Measurements from ENCODE around the gene CEP20.

Gene CEP20

GRCh38 chr16:15916323-15916722, 27.9 kb upstream of the CEP20 start:
- no peaks in the 10 kb centered on the region for H3K4me1 ChIP-seq (ENCODE audit: control insufficient read depth, insufficient read depth, low read length)
- WGBS (ENCODE audit: insufficient coverage, insufficient read length): no CpG with 5 or more reads among the region's 8 CpGs
- DNase-seq (ENCODE audit: low read depth, low spot score): no peak
- H3K4me3 ChIP-seq (ENCODE audit: low read length): no peak overlapping the region
- no peak overlapping the region for H3K27ac ChIP-seq (ENCODE audit: low read length)
- no peaks in the 10 kb centered on the region for H3K9me3 ChIP-seq (ENCODE audit: control insufficient read depth, insufficient read depth, low read length)
- no peaks in the 10 kb centered on the region for H3K27me3 ChIP-seq (ENCODE audit: control insufficient read depth, insufficient read depth, low read length)
- H3K36me3 ChIP-seq (ENCODE audit: control insufficient read depth, insufficient read depth, low read length): no peaks in the 10 kb centered on the region

- Histone ChIP-seq H3K4me1 (ENCODE audit: control insufficient read depth, insufficient read depth, low read length) (no peaks in the 10 kb centered on the region), H3K27ac (ENCODE audit: low read length) (no peak overlapping the region), H3K36me3 (ENCODE audit: control insufficient read depth, insufficient read depth, low read length) (no peaks in the 10 kb centered on the region), H3K4me3 (ENCODE audit: low read length) (no peak overlapping the region), H3K27me3 (ENCODE audit: control insufficient read depth, insufficient read depth, low read length) (peaks cover 1% of the 10 kb centered on the region; the same call in 1 of the 2 replicates), H3K9me3 (ENCODE audit: control insufficient read depth, insufficient read depth, low read length) (no peaks in the 10 kb centered on the region)
- no CpG with 5 or more reads among the region's 5 CpGs for WGBS (ENCODE audit: insufficient coverage, insufficient read length)
- no peak for DNase-seq (ENCODE audit: low read depth, low spot score)
Measured at GRCh38 chr16:15915555-15916081, 27.2 kb upstream of the CEP20 start.

GRCh38 chr16:15913046-15913698, 24.8 kb upstream of the CEP20 start:
- Histone ChIP-seq H3K9me3 (ENCODE audit: control insufficient read depth, insufficient read depth, low read length) (no peaks in the 10 kb centered on the region), H3K27me3 (ENCODE audit: control insufficient read depth, insufficient read depth, low read length) (peaks cover 1% of the 10 kb centered on the region; the same call in 1 of the 2 replicates), H3K27ac (ENCODE audit: low read length) (no peak overlapping the region), H3K4me3 (ENCODE audit: low read length) (no peak overlapping the region), H3K4me1 (ENCODE audit: control insufficient read depth, insufficient read depth, low read length) (no peaks in the 10 kb centered on the region), H3K36me3 (ENCODE audit: control insufficient read depth, insufficient read depth, low read length) (no peaks in the 10 kb centered on the region)
- no CpG with 5 or more reads among the region's 7 CpGs for WGBS (ENCODE audit: insufficient coverage, insufficient read length)
- no peak for DNase-seq (ENCODE audit: low read depth, low spot score)

- no peak for DNase-seq (ENCODE audit: low read depth, low spot score)
- H3K27ac ChIP-seq (ENCODE audit: low read length): no peak overlapping the region
- no peaks in the 10 kb centered on the region for H3K9me3 ChIP-seq (ENCODE audit: control insufficient read depth, insufficient read depth, low read length)
- no peaks in the 10 kb centered on the region for H3K4me1 ChIP-seq (ENCODE audit: control insufficient read depth, insufficient read depth, low read length)
- no peaks in the 10 kb centered on the region for H3K36me3 ChIP-seq (ENCODE audit: control insufficient read depth, insufficient read depth, low read length)
- peaks cover 1% of the 10 kb centered on the region; the same call in 1 of the 2 replicates for H3K27me3 ChIP-seq (ENCODE audit: control insufficient read depth, insufficient read depth, low read length)
- 100% methylated on average over 1 of the region's 3 CpGs for WGBS (ENCODE audit: insufficient coverage, insufficient read length)
- no peak overlapping the region for H3K4me3 ChIP-seq (ENCODE audit: low read length)
Measured at GRCh38 chr16:15911198-15911597, 22.8 kb upstream of the CEP20 start.

DNA sequence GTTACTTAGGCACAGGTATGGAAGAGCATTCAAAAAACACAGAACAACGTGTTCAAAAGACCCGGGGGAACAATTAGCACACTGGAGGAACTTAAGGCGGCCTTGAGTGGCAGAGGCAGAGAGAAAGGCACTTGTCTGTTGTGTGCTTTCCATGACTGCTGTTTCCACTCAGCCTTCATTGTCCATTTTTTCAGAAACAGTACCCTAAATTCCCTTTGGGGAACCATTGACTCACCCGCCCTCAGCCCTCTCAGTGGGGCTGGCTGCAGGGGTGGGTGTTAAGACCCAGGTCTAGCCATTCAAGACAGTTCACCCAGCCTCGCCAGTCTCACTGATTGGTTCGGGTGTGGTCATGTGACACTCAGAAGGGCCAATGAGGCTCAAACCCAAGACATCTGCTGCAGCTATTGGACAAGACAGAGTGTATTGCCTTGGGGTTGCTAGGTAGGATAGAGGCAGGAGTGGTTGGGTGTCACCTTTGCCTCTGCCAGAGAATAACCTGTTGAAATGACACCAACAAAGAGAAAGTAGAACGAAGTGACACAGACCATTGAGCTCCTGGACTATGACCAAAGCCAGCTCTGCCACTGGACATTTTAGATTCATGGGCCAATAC, 19.6 kb upstream of the CEP20 start:
- H3K9me3 ChIP-seq (ENCODE audit: control insufficient read depth, insufficient read depth, low read length): no peaks in the 10 kb centered on the region
- no peaks in the 10 kb centered on the region for H3K36me3 ChIP-seq (ENCODE audit: control insufficient read depth, insufficient read depth, low read length)
- H3K27ac ChIP-seq (ENCODE audit: low read length): no peak overlapping the region
- DNase-seq (ENCODE audit: low read depth, low spot score): peak; percentile 74
- H3K27me3 ChIP-seq (ENCODE audit: control insufficient read depth, insufficient read depth, low read length): peaks cover 1% of the 10 kb centered on the region; the same call in 1 of the 2 replicates
- WGBS (ENCODE audit: insufficient coverage, insufficient read length): no CpG with 5 or more reads among the region's 7 CpGs
- H3K4me3 ChIP-seq (ENCODE audit: low read length): no peak overlapping the region
- no peaks in the 10 kb centered on the region for H3K4me1 ChIP-seq (ENCODE audit: control insufficient read depth, insufficient read depth, low read length)

DNA sequence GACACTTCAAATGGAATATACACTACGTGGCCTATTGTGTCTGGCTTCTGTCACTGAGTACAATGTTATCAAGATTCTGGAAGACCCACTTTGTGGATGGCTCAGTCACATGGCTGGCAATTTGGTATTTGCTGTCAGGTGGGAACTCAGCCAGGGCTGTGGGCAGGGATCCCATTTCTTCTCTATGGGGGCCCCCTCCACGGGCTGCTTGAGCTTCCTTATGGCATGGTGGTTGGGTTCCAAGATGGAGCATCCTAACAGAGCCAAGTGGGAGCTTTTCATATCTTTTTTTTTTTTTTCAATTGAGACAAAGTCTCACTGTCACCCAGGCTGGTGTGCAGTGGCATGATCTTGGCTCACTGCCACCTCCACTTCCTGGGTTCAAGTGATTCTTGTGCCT, 18.0 kb upstream of the CEP20 start:
- WGBS (ENCODE audit: insufficient coverage, insufficient read length): no CpG with 5 or more reads among the region's 2 CpGs
- no peak for DNase-seq (ENCODE audit: low read depth, low spot score)

DNA sequence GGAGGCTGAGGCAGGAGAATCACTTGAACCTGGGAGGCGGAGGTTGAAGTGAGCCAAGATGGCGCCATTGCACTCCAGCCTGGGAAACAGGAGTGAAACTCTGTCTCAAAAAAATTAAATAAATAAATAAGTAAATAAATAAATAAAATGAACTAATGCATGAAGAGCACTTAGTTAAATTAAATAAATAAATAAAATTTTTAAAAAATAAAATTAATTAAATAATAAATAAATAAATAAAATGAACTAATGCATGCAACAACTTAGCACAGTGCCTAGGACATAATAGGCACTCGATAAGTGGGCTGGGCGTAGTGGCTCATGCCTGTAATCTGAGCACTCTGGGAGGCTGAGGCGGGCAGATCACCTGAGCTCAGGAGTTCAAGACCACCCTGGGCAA, 15.6 kb upstream of the CEP20 start:
- no peak overlapping the region for H3K27ac ChIP-seq (ENCODE audit: low read length)
- DNase-seq (ENCODE audit: low read depth, low spot score): no peak
- H3K4me3 ChIP-seq (ENCODE audit: low read length): no peak overlapping the region
- H3K4me1 ChIP-seq (ENCODE audit: control insufficient read depth, insufficient read depth, low read length): no peaks in the 10 kb centered on the region
- WGBS (ENCODE audit: insufficient coverage, insufficient read length): no CpG with 5 or more reads among the region's 5 CpGs
- no peaks in the 10 kb centered on the region for H3K36me3 ChIP-seq (ENCODE audit: control insufficient read depth, insufficient read depth, low read length)
- H3K9me3 ChIP-seq (ENCODE audit: control insufficient read depth, insufficient read depth, low read length): no peaks in the 10 kb centered on the region
- no peaks in the 10 kb centered on the region for H3K27me3 ChIP-seq (ENCODE audit: control insufficient read depth, insufficient read depth, low read length)

More for the DNA sequence above, 18.0 kb upstream of the CEP20 start:
- Histone ChIP-seq H3K27me3 (ENCODE audit: control insufficient read depth, insufficient read depth, low read length) (peaks cover 1% of the 10 kb centered on the region; the same call in 1 of the 2 replicates), H3K27ac (ENCODE audit: low read length) (no peak overlapping the region), H3K36me3 (ENCODE audit: control insufficient read depth, insufficient read depth, low read length) (no peaks in the 10 kb centered on the region), H3K4me3 (ENCODE audit: low read length) (no peak overlapping the region), H3K4me1 (ENCODE audit: control insufficient read depth, insufficient read depth, low read length) (no peaks in the 10 kb centered on the region), H3K9me3 (ENCODE audit: control insufficient read depth, insufficient read depth, low read length) (no peaks in the 10 kb centered on the region)

- Histone ChIP-seq H3K36me3 (ENCODE audit: control insufficient read depth, insufficient read depth, low read length) (no peaks in the 10 kb centered on the region), H3K27me3 (ENCODE audit: control insufficient read depth, insufficient read depth, low read length) (no peaks in the 10 kb centered on the region), H3K4me3 (ENCODE audit: low read length) (no peak overlapping the region), H3K27ac (ENCODE audit: low read length) (no peak overlapping the region), H3K9me3 (ENCODE audit: control insufficient read depth, insufficient read depth, low read length) (no peaks in the 10 kb centered on the region), H3K4me1 (ENCODE audit: control insufficient read depth, insufficient read depth, low read length) (no peaks in the 10 kb centered on the region)
- no peak for DNase-seq (ENCODE audit: low read depth, low spot score)
- WGBS (ENCODE audit: insufficient coverage, insufficient read length): no CpG with 5 or more reads among the region's 6 CpGs
Measured at GRCh38 chr16:15900901-15901500, 12.6 kb upstream of the CEP20 start.

DNA sequence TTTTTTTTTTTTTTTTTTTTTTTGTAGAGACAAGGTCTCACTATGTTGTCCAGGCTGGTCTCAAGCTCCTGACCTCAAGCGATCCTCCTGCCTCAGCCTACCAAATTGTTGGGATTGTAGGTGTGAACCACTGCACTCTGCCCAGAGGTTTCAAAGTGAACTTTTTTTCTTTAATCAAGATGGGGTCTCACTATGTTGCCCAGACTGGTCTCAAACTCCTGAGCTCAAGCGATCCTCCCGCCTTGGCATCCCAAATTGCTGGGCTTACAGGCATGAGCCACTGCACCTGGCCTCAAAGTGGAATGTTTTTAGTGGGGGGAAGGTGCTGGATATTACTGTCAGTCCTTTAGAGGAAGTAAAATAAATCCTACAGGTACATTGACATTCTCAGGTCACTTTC, 12.0 kb upstream of the CEP20 start:
- Histone ChIP-seq H3K27ac (ENCODE audit: low read length) (no peak overlapping the region), H3K36me3 (ENCODE audit: control insufficient read depth, insufficient read depth, low read length) (no peaks in the 10 kb centered on the region), H3K9me3 (ENCODE audit: control insufficient read depth, insufficient read depth, low read length) (no peaks in the 10 kb centered on the region), H3K27me3 (ENCODE audit: control insufficient read depth, insufficient read depth, low read length) (no peaks in the 10 kb centered on the region), H3K4me3 (ENCODE audit: low read length) (no peak overlapping the region), H3K4me1 (ENCODE audit: control insufficient read depth, insufficient read depth, low read length) (no peaks in the 10 kb centered on the region)
- no peak for DNase-seq (ENCODE audit: low read depth, low spot score)
- WGBS (ENCODE audit: insufficient coverage, insufficient read length): no CpG with 5 or more reads among the region's 3 CpGs

GRCh38 chr16:15899538-15900100, 11.2 kb upstream of the CEP20 start:
- WGBS (ENCODE audit: insufficient coverage, insufficient read length): no CpG with 5 or more reads among the region's 9 CpGs
- Histone ChIP-seq H3K9me3 (ENCODE audit: control insufficient read depth, insufficient read depth, low read length) (no peaks in the 10 kb centered on the region), H3K27me3 (ENCODE audit: control insufficient read depth, insufficient read depth, low read length) (no peaks in the 10 kb centered on the region), H3K36me3 (ENCODE audit: control insufficient read depth, insufficient read depth, low read length) (no peaks in the 10 kb centered on the region), H3K4me3 (ENCODE audit: low read length) (no peak overlapping the region), H3K27ac (ENCODE audit: low read length) (no peak overlapping the region), H3K4me1 (ENCODE audit: control insufficient read depth, insufficient read depth, low read length) (no peaks in the 10 kb centered on the region)
- DNase-seq (ENCODE audit: low read depth, low spot score): no peak
